Fibroblast of mammary gland (primary cell): ENCODE results near the gene RFNG.

Source experiments
- DNase-seq: peaks from one replicate; pipeline ENCODE4 v3.0.0-alpha.2; 2010; ENCODE audit warnings: low read depth
- H3K4me3 ChIP-seq: 2 replicates; pipeline ENCODE4 v1.5.1; 2011; ENCODE audit warnings: low read depth, mild to moderate bottlenecking, low read length, moderate library complexity; ENCODE audit not compliant: control insufficient read depth
- TF ChIP-seq, protein P1 (sequence below): conservative IDR thresholded peaks from 2 replicates; pipeline ENCODE4 v1.5.1; 2011; ENCODE audit warnings: low read depth, low read length, inconsistent platforms; ENCODE audit not compliant: control insufficient read depth, insufficient read depth

RFNG gene

DNA sequence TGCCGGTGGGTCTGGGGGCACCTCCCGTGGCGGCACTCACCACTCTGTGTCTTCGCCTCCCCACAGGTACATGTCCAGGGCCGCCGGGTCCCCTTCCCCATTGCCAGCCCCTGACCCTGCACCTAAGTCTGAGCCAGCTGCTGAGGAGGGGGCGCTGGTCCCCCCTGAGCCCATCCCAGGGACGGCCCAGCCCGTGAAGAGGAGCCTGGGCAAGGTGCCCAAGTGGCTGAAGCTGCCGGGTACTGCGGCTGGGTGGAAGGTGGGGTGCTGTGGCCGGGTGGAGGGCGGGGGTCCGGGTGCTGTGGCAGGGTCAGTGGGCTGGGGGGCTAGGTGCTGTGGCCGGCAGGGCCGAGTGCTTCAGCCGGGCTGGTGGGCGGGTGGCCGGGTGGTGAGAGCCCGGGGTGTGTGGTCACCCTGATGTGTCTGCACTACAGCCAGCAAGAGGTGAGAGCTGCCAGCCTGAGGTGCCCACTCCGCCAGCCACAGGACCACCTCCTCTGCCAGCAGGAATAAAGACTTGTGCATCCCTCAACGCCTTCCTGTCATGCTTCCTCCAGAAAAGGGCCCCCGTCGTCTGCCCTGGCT is 34.6 kb downstream of the RFNG start:
- H3K4me3 ChIP-seq = no peak overlapping the region
- TF ChIP-seq, protein P1, sequence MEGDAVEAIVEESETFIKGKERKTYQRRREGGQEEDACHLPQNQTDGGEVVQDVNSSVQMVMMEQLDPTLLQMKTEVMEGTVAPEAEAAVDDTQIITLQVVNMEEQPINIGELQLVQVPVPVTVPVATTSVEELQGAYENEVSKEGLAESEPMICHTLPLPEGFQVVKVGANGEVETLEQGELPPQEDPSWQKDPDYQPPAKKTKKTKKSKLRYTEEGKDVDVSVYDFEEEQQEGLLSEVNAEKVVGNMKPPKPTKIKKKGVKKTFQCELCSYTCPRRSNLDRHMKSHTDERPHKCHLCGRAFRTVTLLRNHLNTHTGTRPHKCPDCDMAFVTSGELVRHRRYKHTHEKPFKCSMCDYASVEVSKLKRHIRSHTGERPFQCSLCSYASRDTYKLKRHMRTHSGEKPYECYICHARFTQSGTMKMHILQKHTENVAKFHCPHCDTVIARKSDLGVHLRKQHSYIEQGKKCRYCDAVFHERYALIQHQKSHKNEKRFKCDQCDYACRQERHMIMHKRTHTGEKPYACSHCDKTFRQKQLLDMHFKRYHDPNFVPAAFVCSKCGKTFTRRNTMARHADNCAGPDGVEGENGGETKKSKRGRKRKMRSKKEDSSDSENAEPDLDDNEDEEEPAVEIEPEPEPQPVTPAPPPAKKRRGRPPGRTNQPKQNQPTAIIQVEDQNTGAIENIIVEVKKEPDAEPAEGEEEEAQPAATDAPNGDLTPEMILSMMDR = no peak
- no peak for DNase-seq

DNA sequence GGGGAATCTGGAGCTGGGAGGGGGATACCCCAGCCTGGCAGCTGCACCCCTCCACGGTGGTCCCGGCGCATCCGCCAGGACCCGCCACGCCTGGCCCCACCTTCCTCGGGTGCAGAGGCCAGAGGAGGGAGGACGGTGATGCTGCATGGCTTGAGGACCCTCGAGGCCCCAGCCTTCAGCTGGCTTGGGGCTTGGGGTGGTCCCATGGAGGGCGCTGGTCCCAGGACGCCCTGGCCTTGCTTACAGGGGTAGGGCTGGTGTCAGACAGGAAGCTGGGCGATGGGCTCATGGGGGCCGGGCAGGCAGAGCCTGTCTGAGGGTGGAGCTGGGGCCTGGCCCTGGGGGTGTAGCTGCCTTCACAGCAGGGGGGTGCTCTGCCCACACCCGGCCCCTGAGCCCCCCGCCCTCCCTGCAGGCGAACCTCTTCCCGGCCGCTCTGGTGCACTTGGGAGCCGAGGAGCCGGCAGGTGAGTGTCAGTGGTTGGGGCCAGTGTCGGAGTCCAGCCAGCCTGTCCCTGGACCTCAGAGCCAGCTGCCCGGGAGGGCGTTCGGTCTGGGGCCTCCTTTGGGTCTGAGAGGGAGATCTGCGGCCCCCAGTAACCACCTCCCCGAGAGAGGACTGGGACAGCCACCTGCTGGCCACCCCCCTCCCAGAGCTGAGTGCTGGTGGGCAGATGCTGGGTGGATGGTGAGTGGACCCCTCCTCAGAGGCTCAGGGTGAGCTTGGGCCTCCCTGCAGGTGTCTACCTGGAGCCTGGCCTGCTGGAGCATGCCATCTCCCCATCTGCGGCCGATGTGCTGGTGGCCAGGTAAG is 35.3 kb downstream of the RFNG start:
- DNase-seq = no peak
- H3K4me3 ChIP-seq = no peak overlapping the region
- TF ChIP-seq, protein P1 = no peak

DNA sequence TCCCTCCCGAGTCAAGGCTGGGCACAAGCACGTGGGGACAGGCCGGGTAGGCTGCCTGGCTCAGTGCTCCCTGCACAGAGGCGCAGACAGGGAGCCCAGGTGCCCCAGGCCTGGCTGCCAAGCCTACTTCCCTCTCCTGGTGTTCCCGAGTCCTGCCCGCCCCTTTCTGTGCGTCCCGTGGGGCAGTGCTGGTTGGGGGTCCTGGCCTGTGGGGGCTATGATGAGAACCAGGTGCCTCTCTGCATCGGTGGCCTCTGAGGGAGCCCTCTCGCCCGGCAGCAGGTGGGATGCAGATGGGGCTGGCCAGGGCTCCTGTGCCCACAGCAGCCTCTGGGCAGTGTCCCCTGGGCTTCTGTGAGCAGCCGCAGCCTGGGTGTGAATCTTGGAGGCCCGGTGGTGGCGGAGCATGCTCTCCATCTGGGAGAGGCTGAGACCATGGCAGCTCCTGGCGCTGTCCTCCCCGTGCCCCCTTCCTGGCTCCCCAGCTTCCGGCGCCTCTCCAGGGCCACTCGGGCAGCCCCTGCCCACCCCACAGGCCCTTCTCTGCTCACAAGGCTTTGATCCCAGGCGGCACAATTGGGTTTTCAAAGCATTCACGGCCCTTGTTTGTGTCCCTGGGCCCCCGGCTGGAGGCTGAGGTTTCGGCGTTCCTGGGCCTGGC is 36.2 kb downstream of the RFNG start:
- TF ChIP-seq, protein P1 = no peak
- no peak for DNase-seq
- no peak overlapping the region for H3K4me3 ChIP-seq

DNA sequence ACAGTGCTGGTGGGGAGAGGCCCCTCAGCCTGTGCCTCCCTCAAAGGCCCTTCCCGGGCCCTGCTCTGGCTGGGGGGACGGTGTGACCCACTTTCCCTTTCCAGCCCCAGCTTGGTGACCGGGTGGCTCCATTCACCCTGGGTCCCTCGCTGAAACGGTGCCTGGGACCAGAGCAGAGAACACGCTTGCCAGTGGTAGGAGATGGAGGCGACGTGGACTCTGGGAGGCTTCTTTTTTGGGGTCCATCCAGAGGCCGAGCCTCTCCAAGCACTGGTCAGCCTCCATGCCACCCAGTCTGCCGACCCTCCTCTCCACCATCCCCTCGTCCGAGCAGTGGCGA is 36.7 kb downstream of the RFNG start:
- no peak overlapping the region for H3K4me3 ChIP-seq
- TF ChIP-seq, protein P1 = no peak
- no peak for DNase-seq

DNA sequence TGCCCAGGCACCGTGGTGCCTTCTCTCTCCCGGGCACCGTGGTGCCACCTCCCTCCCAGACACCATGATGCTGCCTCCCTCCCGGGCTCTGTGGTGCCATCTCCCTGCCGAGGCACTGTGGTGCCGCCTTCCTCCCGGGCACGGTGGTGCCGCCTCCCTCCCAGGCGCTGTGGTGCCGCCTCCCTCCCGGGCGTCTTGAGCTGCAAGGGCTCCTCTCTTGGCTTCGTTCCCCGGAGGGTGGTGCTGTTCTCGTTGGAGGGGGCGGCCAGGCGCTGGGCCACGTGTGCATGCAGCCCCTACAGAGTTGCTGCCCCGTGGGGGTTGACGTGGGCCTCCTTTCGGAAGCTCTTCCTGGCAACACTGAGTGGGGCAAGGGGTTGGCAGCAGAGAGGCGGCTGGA is 37.2 kb downstream of the RFNG start:
- no peak for DNase-seq
- TF ChIP-seq, protein P1 = no peak
- H3K4me3 ChIP-seq = no peak overlapping the region

DNA sequence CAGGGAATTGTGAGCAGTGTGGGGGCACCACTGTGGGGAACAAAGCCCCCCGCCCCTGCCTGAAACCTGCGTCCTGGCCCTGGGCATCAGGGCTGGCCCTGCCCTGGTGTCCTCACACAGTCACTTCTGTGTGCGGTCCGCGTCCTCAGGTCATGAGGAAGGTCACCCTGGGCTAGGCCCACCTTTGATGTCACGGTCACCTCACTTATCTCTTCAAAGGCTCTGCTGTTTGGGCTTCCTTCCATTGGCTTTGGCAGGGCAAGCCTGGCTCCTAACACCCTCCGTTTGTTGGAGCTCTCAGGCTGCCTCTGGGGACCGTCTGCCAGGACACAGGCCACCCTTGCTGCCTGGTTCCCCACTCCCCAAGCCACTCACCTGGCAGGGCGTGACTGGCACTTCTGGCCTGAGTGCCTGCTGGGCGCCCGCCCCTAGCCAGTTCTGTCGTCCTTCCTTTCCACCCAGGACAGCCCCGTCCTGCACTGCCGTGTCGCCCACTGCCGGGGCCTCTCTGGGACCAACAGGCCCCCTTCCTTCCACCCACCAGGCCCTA is 37.8 kb downstream of the RFNG start:
- no peak for DNase-seq
- H3K4me3 ChIP-seq = no peak overlapping the region
- TF ChIP-seq, protein P1 = no peak
